ENCODE measurements around the gene ISL1. TPM values are rescaled to one million over a fixed set of nuclear protein-coding genes. Genes with fewer than 3 reads are reported as not detected.

Gene ISL1
- total RNA-seq, 1 donor from 2014 or later = not detected

DNA sequence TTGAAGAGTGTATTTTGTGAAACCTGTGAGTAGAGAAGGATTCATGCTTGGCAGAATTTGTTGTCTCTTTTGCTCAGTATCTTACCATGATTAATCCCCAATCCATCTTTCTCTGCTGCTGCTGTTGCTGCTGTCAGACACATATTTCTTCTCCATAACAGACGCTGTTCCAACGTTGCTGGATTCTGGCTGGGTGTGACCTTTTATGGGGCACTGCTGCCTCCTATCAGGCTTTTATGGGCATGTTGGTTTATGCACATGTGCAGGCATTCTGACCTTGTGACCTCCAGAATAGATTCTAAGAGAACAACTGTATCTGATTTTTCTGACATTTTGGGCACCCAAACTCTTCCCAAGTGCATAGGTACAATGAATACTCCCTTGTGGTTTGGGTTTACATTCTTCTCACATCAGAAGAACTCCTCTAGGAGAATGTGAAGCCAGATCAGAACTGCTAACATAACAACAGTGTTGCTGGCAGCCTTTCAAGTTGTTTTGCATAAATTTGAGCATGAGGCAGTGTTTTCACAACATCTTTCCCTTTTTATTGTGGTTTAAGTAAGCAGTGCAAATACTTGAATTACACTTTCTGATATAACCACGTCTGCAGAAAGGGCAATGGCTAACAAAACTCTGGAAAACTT, 9.2 kb upstream of the ISL1 start:
- Histone ChIP-seq H3K79me2 (ENCODE audit: low read depth) (no peaks in the 10 kb centered on the region), H3K9me3 (ENCODE audit: low read depth) (no peaks in the 10 kb centered on the region), H3K4me2 (no peak overlapping the region), H3K36me3 (no peaks in the 10 kb centered on the region), H3K9ac (no peak overlapping the region), H3K27ac (no peak overlapping the region), H4K20me1 (ENCODE audit: low read depth) (peaks cover 25% of the 10 kb centered on the region), H3K27me3 (peaks cover 83% of the 10 kb centered on the region), H3F3A (ENCODE audit: low read depth) (peaks cover 17% of the 10 kb centered on the region), H3K4me3 (no peak overlapping the region), H3K4me1 (peaks cover 25% of the 10 kb centered on the region), H2AFZ (replicated peaks) (no peak overlapping the region)
- Mint-ChIP-seq H3K36me3 (no peaks in the 10 kb centered on the region), H3K4me1 (peaks cover 22% of the 10 kb centered on the region), H3K4me3 (no peak overlapping the region), H3K27ac (no peak overlapping the region), H3K9me3 (peaks cover 2% of the 10 kb centered on the region), H3K27me3 (ENCODE audit: insufficient read depth, low read depth) (peaks cover 59% of the 10 kb centered on the region)
- DNase-seq (ENCODE audit: low spot score) = no peak
- peak; percentile 25 for TF ChIP-seq EZH2 (IDR thresholded peaks at IDR 0.05)
- TF ChIP-seq EZH2phosphoT487 (IDR thresholded peaks at IDR 0.05) = no peak
- TF ChIP-seq, protein P1, sequence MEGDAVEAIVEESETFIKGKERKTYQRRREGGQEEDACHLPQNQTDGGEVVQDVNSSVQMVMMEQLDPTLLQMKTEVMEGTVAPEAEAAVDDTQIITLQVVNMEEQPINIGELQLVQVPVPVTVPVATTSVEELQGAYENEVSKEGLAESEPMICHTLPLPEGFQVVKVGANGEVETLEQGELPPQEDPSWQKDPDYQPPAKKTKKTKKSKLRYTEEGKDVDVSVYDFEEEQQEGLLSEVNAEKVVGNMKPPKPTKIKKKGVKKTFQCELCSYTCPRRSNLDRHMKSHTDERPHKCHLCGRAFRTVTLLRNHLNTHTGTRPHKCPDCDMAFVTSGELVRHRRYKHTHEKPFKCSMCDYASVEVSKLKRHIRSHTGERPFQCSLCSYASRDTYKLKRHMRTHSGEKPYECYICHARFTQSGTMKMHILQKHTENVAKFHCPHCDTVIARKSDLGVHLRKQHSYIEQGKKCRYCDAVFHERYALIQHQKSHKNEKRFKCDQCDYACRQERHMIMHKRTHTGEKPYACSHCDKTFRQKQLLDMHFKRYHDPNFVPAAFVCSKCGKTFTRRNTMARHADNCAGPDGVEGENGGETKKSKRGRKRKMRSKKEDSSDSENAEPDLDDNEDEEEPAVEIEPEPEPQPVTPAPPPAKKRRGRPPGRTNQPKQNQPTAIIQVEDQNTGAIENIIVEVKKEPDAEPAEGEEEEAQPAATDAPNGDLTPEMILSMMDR (IDR thresholded peaks at IDR 0.05) = peak; percentile 22

DNA sequence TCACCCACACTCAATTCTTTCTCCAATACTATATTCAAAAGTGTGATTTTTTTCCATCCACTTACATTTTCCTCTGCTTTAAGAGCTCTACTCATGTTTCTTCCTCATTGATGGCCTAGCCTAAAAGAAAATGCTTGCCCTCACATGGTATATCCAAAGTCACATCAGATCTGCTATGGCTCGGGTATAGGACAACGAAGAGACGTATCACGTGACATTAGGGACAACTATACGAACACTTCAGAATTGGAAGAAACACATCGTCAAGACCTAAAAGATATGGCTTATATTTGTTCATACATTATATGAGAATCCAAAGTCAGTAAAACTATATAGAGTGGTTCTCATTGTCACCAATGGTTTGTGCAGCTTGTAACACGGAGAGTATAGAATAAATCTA, 8.2 kb upstream of the ISL1 start:
- Histone ChIP-seq H3K4me1 (peaks cover 31% of the 10 kb centered on the region), H4K20me1 (ENCODE audit: low read depth) (peaks cover 36% of the 10 kb centered on the region), H2AFZ (replicated peaks) (no peak overlapping the region), H3K9me3 (ENCODE audit: low read depth) (no peaks in the 10 kb centered on the region), H3F3A (ENCODE audit: low read depth) (peaks cover 27% of the 10 kb centered on the region), H3K27me3 (peaks cover 94% of the 10 kb centered on the region), H3K4me2 (no peak overlapping the region), H3K4me3 (no peak overlapping the region), H3K27ac (no peak overlapping the region), H3K9ac (no peak overlapping the region), H3K79me2 (ENCODE audit: low read depth) (no peaks in the 10 kb centered on the region), H3K36me3 (no peaks in the 10 kb centered on the region)
- H3K4me3 Mint-ChIP-seq = no peak overlapping the region
- peaks cover 2% of the 10 kb centered on the region for H3K9me3 Mint-ChIP-seq
- TF ChIP-seq, protein P1 (IDR thresholded peaks at IDR 0.05) = no peak
- no peak for TF ChIP-seq EZH2phosphoT487 (IDR thresholded peaks at IDR 0.05)
- no peak for TF ChIP-seq EZH2 (IDR thresholded peaks at IDR 0.05)
- H3K36me3 Mint-ChIP-seq = no peaks in the 10 kb centered on the region
- H3K27me3 Mint-ChIP-seq (ENCODE audit: insufficient read depth, low read depth) = peaks cover 67% of the 10 kb centered on the region
- no peak for DNase-seq (ENCODE audit: low spot score)
- H3K27ac Mint-ChIP-seq = no peak overlapping the region
- peaks cover 25% of the 10 kb centered on the region for H3K4me1 Mint-ChIP-seq

DNA sequence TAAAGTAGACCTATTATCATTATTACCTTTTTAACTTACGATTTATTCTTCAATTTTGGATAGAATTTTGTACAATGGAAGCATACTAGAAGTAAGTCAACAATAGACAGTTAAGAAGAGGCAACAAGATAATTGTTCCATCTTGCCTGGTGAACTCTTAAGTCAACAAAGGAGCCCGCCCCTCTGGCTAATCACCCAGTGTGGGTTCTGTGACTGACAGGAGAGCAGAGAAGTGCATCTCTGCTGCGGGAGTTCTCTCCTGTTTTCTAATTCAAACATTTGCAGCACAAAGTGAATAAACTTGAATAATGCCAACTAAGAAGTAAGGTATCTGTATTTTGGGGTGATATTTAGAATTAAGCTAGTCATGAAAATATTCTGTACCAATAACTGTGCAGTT, 6.7 kb upstream of the ISL1 start:
- Histone ChIP-seq H2AFZ (replicated peaks) (no peak overlapping the region), H3K27me3 (peaks cover 100% of the 10 kb centered on the region), H3K4me3 (no peak overlapping the region), H3F3A (ENCODE audit: low read depth) (peaks cover 31% of the 10 kb centered on the region), H4K20me1 (ENCODE audit: low read depth) (peaks cover 48% of the 10 kb centered on the region), H3K27ac (no peak overlapping the region), H3K36me3 (no peaks in the 10 kb centered on the region), H3K9ac (no peak overlapping the region), H3K9me3 (ENCODE audit: low read depth) (no peaks in the 10 kb centered on the region), H3K4me1 (peaks cover 31% of the 10 kb centered on the region), H3K79me2 (ENCODE audit: low read depth) (no peaks in the 10 kb centered on the region), H3K4me2 (peak overlapping the region; percentile 69)
- H3K27me3 Mint-ChIP-seq (ENCODE audit: insufficient read depth, low read depth) = peaks cover 74% of the 10 kb centered on the region
- H3K4me3 Mint-ChIP-seq = peak overlapping the region; percentile 28
- no peaks in the 10 kb centered on the region for H3K36me3 Mint-ChIP-seq
- peaks cover under 1% of the 10 kb centered on the region for H3K9me3 Mint-ChIP-seq
- TF ChIP-seq EZH2phosphoT487 (IDR thresholded peaks at IDR 0.05) = no peak
- peaks cover 25% of the 10 kb centered on the region for H3K4me1 Mint-ChIP-seq
- peak; percentile 76 for DNase-seq (ENCODE audit: low spot score)
- no peak overlapping the region for H3K27ac Mint-ChIP-seq

Data from neural progenitor cell (in vitro differentiated cells).